Measurements from ENCODE around the gene BTBD9. TPM values are rescaled to one million over a fixed set of nuclear protein-coding genes. Genes with fewer than 3 reads are reported as not detected.
A peak's percentile ranks its signal among the peaks of the same experiment; 100 is the strongest.

BTBD9 gene
- total RNA-seq, 1 donor from 2014 or later = 23.0 TPM

DNA sequence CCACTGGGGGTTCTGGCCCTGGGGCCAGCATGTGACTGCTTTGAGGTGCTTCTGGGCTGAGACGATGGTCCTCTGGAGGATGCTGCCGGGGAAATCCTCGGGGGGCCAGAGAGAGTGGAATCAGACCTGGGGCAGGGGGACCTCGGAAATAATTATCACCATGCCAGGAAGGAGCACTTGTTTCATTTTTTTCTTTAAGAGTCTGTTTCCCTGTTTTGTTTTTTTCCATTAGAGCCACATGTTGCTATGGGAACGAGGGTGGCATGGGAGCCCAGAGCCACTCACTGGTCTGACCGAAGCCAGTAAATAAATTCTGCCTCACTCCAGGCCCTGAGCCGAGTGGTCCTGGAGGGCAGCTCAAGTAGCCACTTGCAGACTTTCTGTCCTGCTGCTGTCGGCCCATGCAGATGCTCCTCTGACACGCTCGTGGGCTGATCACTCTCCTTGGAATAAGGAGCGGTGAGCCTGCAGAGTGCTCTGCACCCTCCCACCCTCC is 455.1 kb downstream of the BTBD9 start:
- TF ChIP-seq, protein P1, sequence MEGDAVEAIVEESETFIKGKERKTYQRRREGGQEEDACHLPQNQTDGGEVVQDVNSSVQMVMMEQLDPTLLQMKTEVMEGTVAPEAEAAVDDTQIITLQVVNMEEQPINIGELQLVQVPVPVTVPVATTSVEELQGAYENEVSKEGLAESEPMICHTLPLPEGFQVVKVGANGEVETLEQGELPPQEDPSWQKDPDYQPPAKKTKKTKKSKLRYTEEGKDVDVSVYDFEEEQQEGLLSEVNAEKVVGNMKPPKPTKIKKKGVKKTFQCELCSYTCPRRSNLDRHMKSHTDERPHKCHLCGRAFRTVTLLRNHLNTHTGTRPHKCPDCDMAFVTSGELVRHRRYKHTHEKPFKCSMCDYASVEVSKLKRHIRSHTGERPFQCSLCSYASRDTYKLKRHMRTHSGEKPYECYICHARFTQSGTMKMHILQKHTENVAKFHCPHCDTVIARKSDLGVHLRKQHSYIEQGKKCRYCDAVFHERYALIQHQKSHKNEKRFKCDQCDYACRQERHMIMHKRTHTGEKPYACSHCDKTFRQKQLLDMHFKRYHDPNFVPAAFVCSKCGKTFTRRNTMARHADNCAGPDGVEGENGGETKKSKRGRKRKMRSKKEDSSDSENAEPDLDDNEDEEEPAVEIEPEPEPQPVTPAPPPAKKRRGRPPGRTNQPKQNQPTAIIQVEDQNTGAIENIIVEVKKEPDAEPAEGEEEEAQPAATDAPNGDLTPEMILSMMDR (IDR thresholded peaks at IDR 0.05; ENCODE audit: unreplicated experiment) = no peak
- Mint-ChIP-seq H3K4me3 (no peak overlapping the region), H3K27ac (no peak overlapping the region), H3K36me3 (no peaks in the 10 kb centered on the region), H3K4me1 (peaks cover 3% of the 10 kb centered on the region), H3K27me3 (ENCODE audit: low read depth) (no peaks in the 10 kb centered on the region), H3K9me3 (no peaks in the 10 kb centered on the region)
- peak in 1 of 2 experiments; percentile 24 for DNase-seq (ENCODE audit: low spot score in 2 of 2, unreplicated experiment in 2 of 2)

DNA sequence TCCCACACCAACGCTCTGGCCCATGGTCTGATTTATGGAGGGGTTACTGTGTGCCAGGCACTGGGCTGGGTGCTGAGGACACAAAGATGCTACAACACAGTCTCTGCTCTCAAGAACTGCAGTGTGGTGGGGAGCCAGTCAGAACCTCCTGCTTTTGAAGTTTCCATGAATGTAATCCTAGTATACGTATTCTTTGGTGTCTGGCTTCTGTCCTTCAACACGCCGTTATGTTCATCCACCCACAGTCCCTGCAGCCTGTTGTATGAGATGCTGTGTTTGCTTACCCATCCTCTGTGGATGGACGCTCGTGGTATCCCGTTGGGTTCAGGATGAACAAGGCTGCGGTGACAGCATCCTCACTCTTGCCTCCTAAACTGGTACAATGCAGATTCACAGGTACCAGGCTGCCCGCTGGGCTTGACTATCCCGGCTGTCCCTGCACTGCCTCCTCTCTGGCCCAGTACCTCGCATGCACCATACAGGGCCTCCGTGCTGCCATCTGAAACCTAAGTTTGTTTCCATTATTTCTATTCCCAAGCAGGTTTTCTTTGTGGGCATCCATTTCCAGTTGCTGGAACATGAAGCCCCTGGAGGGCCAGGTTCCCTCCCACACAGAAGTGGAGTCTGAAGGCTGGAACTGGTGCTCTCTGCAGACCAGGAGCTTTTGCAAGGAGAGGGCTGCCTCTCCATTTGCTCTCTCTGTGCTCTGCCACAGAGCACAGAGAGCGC is 455.7 kb downstream of the BTBD9 start:
- Mint-ChIP-seq H3K4me1 (peaks cover 3% of the 10 kb centered on the region), H3K36me3 (no peaks in the 10 kb centered on the region), H3K4me3 (no peak overlapping the region), H3K27ac (no peak overlapping the region), H3K9me3 (no peaks in the 10 kb centered on the region), H3K27me3 (ENCODE audit: low read depth) (no peaks in the 10 kb centered on the region)
- TF ChIP-seq, protein P1 (IDR thresholded peaks at IDR 0.05; ENCODE audit: unreplicated experiment) = no peak
- peak in 1 of 2 experiments; percentile 19 for DNase-seq (ENCODE audit: low spot score in 2 of 2, unreplicated experiment in 2 of 2)

DNA sequence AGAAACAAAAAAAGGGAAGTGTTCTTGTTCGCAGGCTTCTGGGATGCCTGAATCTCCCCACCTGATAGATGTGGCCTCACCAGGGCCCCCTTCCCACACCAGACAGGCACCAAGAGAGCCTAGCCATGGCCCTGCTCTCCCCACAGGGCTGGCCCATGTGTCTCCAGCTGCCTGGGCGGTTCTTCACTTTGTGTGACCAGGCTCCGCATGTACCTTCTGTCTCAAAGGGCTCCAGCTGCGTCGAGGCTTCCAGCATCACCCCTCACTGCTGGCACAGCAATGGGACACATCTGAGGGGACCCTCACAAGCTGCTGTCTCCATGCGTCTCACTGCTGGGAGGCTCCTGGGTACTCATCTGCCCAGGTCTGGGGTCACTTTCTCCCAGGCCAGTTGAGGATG is 457.3 kb downstream of the BTBD9 start:
- TF ChIP-seq, protein P1 (IDR thresholded peaks at IDR 0.05; ENCODE audit: unreplicated experiment) = no peak
- peak in 1 of 2 experiments; percentile 25 for DNase-seq (ENCODE audit: low spot score in 2 of 2, unreplicated experiment in 2 of 2)
- no peak overlapping the region for H3K27ac Mint-ChIP-seq
- no peak overlapping the region for H3K4me3 Mint-ChIP-seq
- no peaks in the 10 kb centered on the region for H3K36me3 Mint-ChIP-seq
- no peaks in the 10 kb centered on the region for H3K9me3 Mint-ChIP-seq
- H3K4me1 Mint-ChIP-seq = peaks cover 7% of the 10 kb centered on the region
- H3K27me3 Mint-ChIP-seq (ENCODE audit: low read depth) = no peaks in the 10 kb centered on the region

DNA sequence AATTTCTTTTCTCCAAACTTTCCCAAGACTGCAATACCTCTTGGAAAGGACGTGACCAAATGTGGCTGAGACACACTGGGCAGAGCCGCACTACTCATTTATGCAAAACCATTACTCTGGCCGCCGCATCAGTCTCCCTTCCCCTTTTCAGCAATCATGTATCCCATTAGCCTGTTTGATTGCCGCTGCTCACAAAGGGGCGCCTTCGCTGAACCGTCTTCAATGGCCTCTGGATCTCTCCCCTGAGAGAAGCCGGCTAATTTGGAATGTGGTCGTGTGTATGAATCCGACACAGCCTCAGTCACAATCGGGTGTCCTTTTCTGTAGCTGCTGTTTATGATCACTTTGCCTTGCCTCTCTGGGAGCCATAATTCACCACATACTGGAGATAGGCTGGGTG is 459.1 kb downstream of the BTBD9 start:
- H3K4me3 Mint-ChIP-seq = no peak overlapping the region
- H3K27me3 Mint-ChIP-seq (ENCODE audit: low read depth) = no peaks in the 10 kb centered on the region
- TF ChIP-seq, protein P1 (IDR thresholded peaks at IDR 0.05; ENCODE audit: unreplicated experiment) = no peak
- H3K36me3 Mint-ChIP-seq = no peaks in the 10 kb centered on the region
- no peak for DNase-seq (ENCODE audit: low spot score in 2 of 2, unreplicated experiment in 2 of 2)
- peaks cover 15% of the 10 kb centered on the region for H3K4me1 Mint-ChIP-seq
- no peaks in the 10 kb centered on the region for H3K9me3 Mint-ChIP-seq
- no peak overlapping the region for H3K27ac Mint-ChIP-seq

DNA sequence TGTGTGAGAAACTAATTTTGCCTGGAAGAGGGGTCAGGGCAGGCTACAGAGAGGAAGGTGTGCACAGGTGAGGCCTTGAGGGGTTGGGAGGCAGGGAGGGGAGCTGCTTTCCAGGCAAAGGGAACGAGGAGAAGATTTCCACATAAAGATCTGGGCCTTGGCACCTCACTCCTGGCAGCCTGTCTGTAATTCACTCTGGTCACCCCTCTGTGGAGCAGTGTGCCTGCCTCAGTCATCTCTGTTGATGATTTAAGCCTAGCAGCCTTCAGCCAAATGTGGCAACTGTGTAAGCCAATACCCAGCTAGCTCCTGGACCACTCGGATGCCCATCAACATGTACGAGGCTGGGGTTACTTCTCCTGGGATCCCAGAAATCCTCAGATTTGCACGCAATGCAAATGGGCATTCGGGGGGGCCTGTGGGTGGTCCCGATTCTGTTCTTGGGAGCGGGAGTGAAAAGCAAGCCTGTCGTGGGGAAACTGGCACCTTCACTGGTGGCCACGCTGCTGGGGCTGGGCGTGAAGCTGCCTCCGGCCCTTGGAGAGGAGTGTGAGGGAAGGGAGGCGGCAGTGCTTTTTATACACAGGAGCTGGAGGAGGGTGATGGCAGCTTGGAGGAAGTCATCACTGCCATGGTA is 459.8 kb downstream of the BTBD9 start:
- Mint-ChIP-seq H3K36me3 (no peaks in the 10 kb centered on the region), H3K27me3 (ENCODE audit: low read depth) (no peaks in the 10 kb centered on the region), H3K4me1 (peaks cover 15% of the 10 kb centered on the region), H3K9me3 (no peaks in the 10 kb centered on the region), H3K4me3 (no peak overlapping the region), H3K27ac (no peak overlapping the region)
- TF ChIP-seq, protein P1 (IDR thresholded peaks at IDR 0.05; ENCODE audit: unreplicated experiment) = no peak
- DNase-seq (ENCODE audit: low spot score in 2 of 2, unreplicated experiment in 2 of 2) = no peak

All from mesothelial cell of epicardium (in vitro differentiated cells).